ENCODE results near the gene OCA2.

DNA sequence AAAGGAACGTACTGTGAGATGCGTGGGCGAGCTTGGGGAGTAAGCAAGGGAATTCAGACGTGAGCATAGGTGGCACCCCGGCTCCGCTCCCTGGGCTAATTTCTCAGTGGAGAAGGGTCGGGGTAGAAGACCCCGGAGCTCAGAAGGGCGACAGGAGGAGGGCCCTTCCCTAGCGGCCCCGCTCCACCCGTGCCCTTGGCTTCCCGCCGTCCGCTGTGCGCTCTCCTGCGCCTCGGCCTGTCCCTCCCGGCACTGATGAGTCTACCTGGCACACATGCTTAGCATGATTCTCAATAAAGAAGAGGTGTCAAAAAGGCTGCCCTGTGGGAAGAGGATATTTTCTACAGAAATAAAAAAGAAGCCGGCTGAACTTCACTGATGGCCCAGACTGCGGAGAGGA lies 292.7 kb downstream of the OCA2 start:
- TF ChIP-seq, protein P1, sequence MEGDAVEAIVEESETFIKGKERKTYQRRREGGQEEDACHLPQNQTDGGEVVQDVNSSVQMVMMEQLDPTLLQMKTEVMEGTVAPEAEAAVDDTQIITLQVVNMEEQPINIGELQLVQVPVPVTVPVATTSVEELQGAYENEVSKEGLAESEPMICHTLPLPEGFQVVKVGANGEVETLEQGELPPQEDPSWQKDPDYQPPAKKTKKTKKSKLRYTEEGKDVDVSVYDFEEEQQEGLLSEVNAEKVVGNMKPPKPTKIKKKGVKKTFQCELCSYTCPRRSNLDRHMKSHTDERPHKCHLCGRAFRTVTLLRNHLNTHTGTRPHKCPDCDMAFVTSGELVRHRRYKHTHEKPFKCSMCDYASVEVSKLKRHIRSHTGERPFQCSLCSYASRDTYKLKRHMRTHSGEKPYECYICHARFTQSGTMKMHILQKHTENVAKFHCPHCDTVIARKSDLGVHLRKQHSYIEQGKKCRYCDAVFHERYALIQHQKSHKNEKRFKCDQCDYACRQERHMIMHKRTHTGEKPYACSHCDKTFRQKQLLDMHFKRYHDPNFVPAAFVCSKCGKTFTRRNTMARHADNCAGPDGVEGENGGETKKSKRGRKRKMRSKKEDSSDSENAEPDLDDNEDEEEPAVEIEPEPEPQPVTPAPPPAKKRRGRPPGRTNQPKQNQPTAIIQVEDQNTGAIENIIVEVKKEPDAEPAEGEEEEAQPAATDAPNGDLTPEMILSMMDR (conservative IDR thresholded peaks at IDR 0.05; ENCODE audit: low read length), result no peak
- no peak for TF ChIP-seq EZH2phosphoT487 (IDR thresholded peaks at IDR 0.05; ENCODE audit: borderline replicate concordance)

All from Loucy (cell line).